CD4-positive, alpha-beta memory T cell (primary cell): ENCODE data around the gene FLT1. TPM values are rescaled to one million over a fixed set of nuclear protein-coding genes. Genes with fewer than 3 reads are reported as not detected.

ENCODE experiments used
- CTCF ChIA-PET: fragments of 350-600 bp; sonication (Branson Sonifier 250); formaldehyde crosslinking; loops from one replicate; lab custom pipeline; 2021; ENCODE audit warnings: inconsistent platforms; ENCODE audit not compliant: partially characterized antibody; lab: Charles Lee
- POLR2A ChIA-PET: fragments of 350-600 bp; sonication (Branson Sonifier 250); formaldehyde crosslinking; loops from one replicate; lab custom pipeline; 2021; ENCODE audit not compliant: partially characterized antibody; lab: Charles Lee
- DNase-seq, 5 donors: peaks; one replicate each; pipeline versions ENCODE4 v3.0.0 to v3.0.0-alpha.2; 2020 to 2022; ENCODE audit warnings: mixed read lengths in 1 of 5
- H3K27ac ChIP-seq: one replicate; pipeline ENCODE4 v1.7.0; 2013; ENCODE audit warnings: low read depth, low read length
- H3K27me3 ChIP-seq: 2 replicates; pipeline ENCODE4 v1.7.0; 2013; ENCODE audit warnings: mild to moderate bottlenecking, low read length, moderate library complexity; ENCODE audit not compliant: insufficient read depth
- H3K36me3 ChIP-seq: 2 replicates; pipeline ENCODE4 v1.7.0; 2013; ENCODE audit warnings: mild to moderate bottlenecking, low read length, moderate library complexity; ENCODE audit not compliant: insufficient read depth
- H3K4me1 ChIP-seq: 2 replicates; pipeline ENCODE4 v1.7.0; 2013; ENCODE audit warnings: mild to moderate bottlenecking, low read length, moderate library complexity; ENCODE audit not compliant: insufficient read depth
- H3K4me3 ChIP-seq, 2 donors: one replicate each; pipeline ENCODE4 v1.7.0; 2013; ENCODE audit warnings: low read length in 2 of 2, mild to moderate bottlenecking in 1 of 2
- H3K9me3 ChIP-seq, 2 donors: one replicate each; pipeline ENCODE4 v1.7.0; 2013; ENCODE audit warnings: low read length in 2 of 2, control low read depth in 1 of 2; ENCODE audit not compliant: control insufficient read depth in 1 of 2
- H3K27ac Mint-ChIP-seq, 7 donors: one replicate each; pipeline ENCODE4 v1.8.0; 2020 to 2021; ENCODE audit warnings: mixed read lengths in 7 of 7, mild to moderate bottlenecking in 6 of 7, inconsistent platforms in 3 of 7, moderate library complexity in 3 of 7
- H3K27me3 Mint-ChIP-seq, 2 donors: one replicate each; pipeline ENCODE4 v1.8.0; 2020 to 2021; ENCODE audit warnings: mixed read lengths in 2 of 2
- H3K36me3 Mint-ChIP-seq, 2 donors: one replicate each; pipeline ENCODE4 v1.8.0; 2020 to 2021; ENCODE audit warnings: mixed read lengths in 2 of 2, inconsistent platforms in 1 of 2, mild to moderate bottlenecking in 1 of 2
- H3K4me1 Mint-ChIP-seq, 4 donors: one replicate each; pipeline ENCODE4 v1.8.0; 2020 to 2021; ENCODE audit warnings: mixed read lengths in 4 of 4, mild to moderate bottlenecking in 1 of 4
- H3K4me3 Mint-ChIP-seq, 8 donors: one replicate each; pipeline ENCODE4 v1.8.0; 2020 to 2021; ENCODE audit warnings: mixed read lengths in 8 of 8, mild to moderate bottlenecking in 7 of 8, moderate library complexity in 6 of 8, inconsistent platforms in 3 of 8
- H3K9me3 Mint-ChIP-seq, 8 donors: one replicate each; pipeline ENCODE4 v1.8.0; 2020 to 2021; ENCODE audit warnings: mixed read lengths in 8 of 8, mild to moderate bottlenecking in 5 of 8, inconsistent platforms in 3 of 8, moderate library complexity in 1 of 8
- intact Hi-C: fragments of 100-400 bp; cut with micrococcal nuclease; formaldehyde crosslinking; loops from one replicate; pipeline ENCODE4 v1.15.1; 2023
- polyA plus RNA-seq, 2 donors: library from polyadenylated mRNA; unstranded; fragments of 300-500 nt; fragmentation: Illumina TruSeq; gene quantifications; one replicate each; pipeline ENCODE4 v1.2.3, GENCODE V29; 2021
- total RNA-seq, 2 experiments: library from RNA; stranded (reverse); gene quantifications; one replicate each; pipeline ENCODE4 v1.2.3, GENCODE V29; 2021

The FLT1 gene
- total and polyA plus RNA-seq, 4 experiments from 2014 or later: 0.15 to 0.26 (median 0.25) TPM; not detected in 1

GRCh38 chr13:28488376-28489005, 6.4 kb downstream of the FLT1 start:
- Mint-ChIP-seq H3K27me3 (peaks cover 25 to 35% of the 10 kb centered on the region in 2 donors), H3K36me3 (no peaks in the 10 kb centered on the region), H3K27ac (no peak overlapping the region), H3K9me3 (no peaks in the 10 kb centered on the region), H3K4me3 (no peak overlapping the region), H3K4me1 (peaks cover 0 to 7% (median 3%) of the 10 kb centered on the region in 4 donors)
- CTCF ChIA-PET: interaction anchor here (1.4 kb wide), 1 partner anchor 9 kb away, joined by 5 read pairs; no protein-coding TSS in a partner anchor
- no peaks in the 10 kb centered on the region for H3K36me3 ChIP-seq
- no peak for DNase-seq
- no peak overlapping the region for H3K4me3 ChIP-seq
- intact Hi-C loops: no loop called here
- peaks cover 6% of the 10 kb centered on the region for H3K27me3 ChIP-seq
- H3K9me3 ChIP-seq: no peaks in the 10 kb centered on the region
- POLR2A ChIA-PET: no interaction called here
- H3K27ac ChIP-seq: no peak overlapping the region
- peaks cover 3% of the 10 kb centered on the region for H3K4me1 ChIP-seq

GRCh38 chr13:28485996-28486543, 8.9 kb downstream of the FLT1 start:
- H3K4me3 Mint-ChIP-seq: no peak overlapping the region

GRCh38 chr13:28485551-28485950, 9.4 kb downstream of the FLT1 start:
- H3K36me3 ChIP-seq: no peaks in the 10 kb centered on the region
- H3K4me3 Mint-ChIP-seq: no peak overlapping the region
- H3K4me1 Mint-ChIP-seq: no peaks in the 10 kb centered on the region
- no peaks in the 10 kb centered on the region for H3K4me1 ChIP-seq
- peaks cover 17 to 23% of the 10 kb centered on the region in 2 donors for H3K27me3 Mint-ChIP-seq
- ChIA-PET POLR2A (no interaction called here), CTCF (no interaction called here)
- intact Hi-C loops: no loop called here
- no peak overlapping the region for H3K27ac ChIP-seq
- no peak overlapping the region for H3K27ac Mint-ChIP-seq
- no peaks in the 10 kb centered on the region for H3K9me3 ChIP-seq
- no peaks in the 10 kb centered on the region for H3K9me3 Mint-ChIP-seq
- no peak for DNase-seq
- no peaks in the 10 kb centered on the region for H3K36me3 Mint-ChIP-seq
- H3K4me3 ChIP-seq: no peak overlapping the region
- H3K27me3 ChIP-seq: no peaks in the 10 kb centered on the region

More at GRCh38 chr13:28485996-28486543, 8.9 kb downstream of the FLT1 start:
- Mint-ChIP-seq H3K27me3 (peaks cover 20 to 23% of the 10 kb centered on the region in 2 donors), H3K9me3 (no peaks in the 10 kb centered on the region), H3K27ac (no peak overlapping the region), H3K36me3 (no peaks in the 10 kb centered on the region), H3K4me1 (no peaks in the 10 kb centered on the region)
- intact Hi-C loops: no loop called here
- no peaks in the 10 kb centered on the region for H3K9me3 ChIP-seq
- H3K4me1 ChIP-seq: no peaks in the 10 kb centered on the region
- POLR2A ChIA-PET: no interaction called here
- no peak overlapping the region for H3K27ac ChIP-seq
- no peaks in the 10 kb centered on the region for H3K27me3 ChIP-seq
- DNase-seq: no peak
- CTCF ChIA-PET: no interaction called here
- H3K36me3 ChIP-seq: no peaks in the 10 kb centered on the region
- no peak overlapping the region for H3K4me3 ChIP-seq

- Histone ChIP-seq H3K4me3 (no peak overlapping the region), H3K4me1 (no peaks in the 10 kb centered on the region), H3K27ac (no peak overlapping the region), H3K36me3 (no peaks in the 10 kb centered on the region), H3K9me3 (no peaks in the 10 kb centered on the region), H3K27me3 (no peaks in the 10 kb centered on the region)
- Mint-ChIP-seq H3K9me3 (no peaks in the 10 kb centered on the region), H3K4me3 (no peak overlapping the region), H3K36me3 (no peaks in the 10 kb centered on the region), H3K27me3 (peaks cover 15 to 20% of the 10 kb centered on the region in 2 donors), H3K4me1 (no peaks in the 10 kb centered on the region), H3K27ac (no peak overlapping the region)
- ChIA-PET CTCF (no interaction called here), POLR2A (no interaction called here)
- no peak for DNase-seq
- intact Hi-C loops: no loop called here
These were observed 9.8 kb downstream of the FLT1 start for GRCh38 chr13:28485097-28485496.

- Mint-ChIP-seq H3K27ac (peak overlapping the region in 1 of 7 donors; percentile 42), H3K4me1 (no peaks in the 10 kb centered on the region), H3K9me3 (no peaks in the 10 kb centered on the region), H3K36me3 (no peaks in the 10 kb centered on the region), H3K4me3 (no peak overlapping the region), H3K27me3 (peaks cover 8 to 16% of the 10 kb centered on the region in 2 donors)
- intact Hi-C loops: no loop called here
- no peak overlapping the region for H3K4me3 ChIP-seq
- DNase-seq: no peak
- ChIA-PET CTCF (no interaction called here), POLR2A (no interaction called here)
- no peaks in the 10 kb centered on the region for H3K4me1 ChIP-seq
- H3K27ac ChIP-seq: no peak overlapping the region
- no peaks in the 10 kb centered on the region for H3K27me3 ChIP-seq
- H3K9me3 ChIP-seq: no peaks in the 10 kb centered on the region
- H3K36me3 ChIP-seq: no peaks in the 10 kb centered on the region
These were observed 11.5 kb downstream of the FLT1 start for GRCh38 chr13:28483313-28483931.

- Mint-ChIP-seq H3K4me1 (no peaks in the 10 kb centered on the region), H3K36me3 (no peaks in the 10 kb centered on the region), H3K27ac (no peak overlapping the region), H3K9me3 (no peaks in the 10 kb centered on the region), H3K4me3 (no peak overlapping the region), H3K27me3 (peaks cover 11 to 14% of the 10 kb centered on the region in 2 donors)
- H3K9me3 ChIP-seq: no peaks in the 10 kb centered on the region
- H3K27ac ChIP-seq: no peak overlapping the region
- H3K36me3 ChIP-seq: no peaks in the 10 kb centered on the region
- no peaks in the 10 kb centered on the region for H3K4me1 ChIP-seq
- ChIA-PET CTCF (interaction anchor here (1.7 kb wide), 1 partner anchor 10 kb away, joined by 5 read pairs; no protein-coding TSS in a partner anchor), POLR2A (no interaction called here)
- no peak overlapping the region for H3K4me3 ChIP-seq
- intact Hi-C loops: no loop called here
- DNase-seq: no peak
- no peaks in the 10 kb centered on the region for H3K27me3 ChIP-seq
These were observed 15.9 kb downstream of the FLT1 start for GRCh38 chr13:28479005-28479404.

GRCh38 chr13:28478127-28478526, 16.8 kb downstream of the FLT1 start:
- Histone ChIP-seq H3K27ac (no peak overlapping the region), H3K4me3 (no peak overlapping the region), H3K36me3 (no peaks in the 10 kb centered on the region), H3K4me1 (no peaks in the 10 kb centered on the region), H3K9me3 (no peaks in the 10 kb centered on the region), H3K27me3 (no peaks in the 10 kb centered on the region)
- Mint-ChIP-seq H3K27ac (no peak overlapping the region), H3K36me3 (no peaks in the 10 kb centered on the region), H3K4me3 (no peak overlapping the region), H3K4me1 (no peaks in the 10 kb centered on the region), H3K27me3 (peaks cover 11 to 12% of the 10 kb centered on the region in 2 donors), H3K9me3 (no peaks in the 10 kb centered on the region)
- CTCF ChIA-PET: no interaction called here
- POLR2A ChIA-PET: no interaction called here
- intact Hi-C loops: no loop called here
- no peak for DNase-seq
